Measurements from ENCODE around the gene CYFIP1.

CYFIP1 gene

GRCh38 chr15:22890296-22890695, 89.9 kb downstream of the CYFIP1 start:
- no peaks in the 10 kb centered on the region for H3K36me3 Mint-ChIP-seq (ENCODE audit: low read depth)
- H3K4me1 Mint-ChIP-seq (ENCODE audit: low read depth), result peaks cover under 1% of the 10 kb centered on the region
- no peaks in the 10 kb centered on the region for H3K27me3 Mint-ChIP-seq (ENCODE audit: low read depth)
- no peak for DNase-seq (ENCODE audit: low spot score)
- H3K4me3 Mint-ChIP-seq, result no peak overlapping the region
- no peaks in the 10 kb centered on the region for H3K9me3 Mint-ChIP-seq
- no peak overlapping the region for H3K27ac Mint-ChIP-seq

DNA sequence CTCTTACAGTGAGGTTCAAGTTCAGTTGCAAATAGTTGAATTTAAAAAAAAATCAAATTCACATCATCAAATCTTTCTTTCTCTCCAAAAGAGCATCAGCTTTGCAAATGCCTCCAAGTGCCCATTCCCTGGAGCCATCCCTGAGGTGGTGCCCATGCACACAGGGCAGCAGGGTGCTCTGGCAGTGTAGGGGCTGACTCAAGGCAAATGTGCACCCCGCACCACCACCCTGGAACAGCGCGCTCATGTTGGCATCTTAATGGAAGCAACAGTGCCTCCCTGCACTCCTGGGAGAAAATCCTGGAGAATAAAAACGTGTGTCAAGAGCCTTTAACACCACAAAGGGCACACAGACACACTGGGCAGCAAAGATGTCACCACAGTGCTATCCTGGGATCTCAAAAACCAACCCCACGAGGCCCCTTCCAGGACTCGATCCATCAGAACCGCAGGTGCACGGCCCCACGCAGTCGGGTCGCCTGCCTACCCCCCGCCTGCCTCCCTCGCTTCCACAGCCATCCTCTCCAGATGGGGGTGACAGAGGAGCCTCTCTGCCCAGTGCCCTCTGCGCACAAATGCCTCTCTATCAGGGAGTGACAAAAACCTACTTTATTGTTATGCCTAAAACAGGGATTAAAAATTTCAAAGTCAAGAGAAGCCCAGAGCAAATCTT, 90.9 kb downstream of the CYFIP1 start:
- Mint-ChIP-seq H3K4me1 (ENCODE audit: low read depth) (no peaks in the 10 kb centered on the region), H3K9me3 (no peaks in the 10 kb centered on the region), H3K36me3 (ENCODE audit: low read depth) (no peaks in the 10 kb centered on the region), H3K27me3 (ENCODE audit: low read depth) (no peaks in the 10 kb centered on the region), H3K4me3 (no peak overlapping the region), H3K27ac (no peak overlapping the region)
- no peak for DNase-seq (ENCODE audit: low spot score)

DNA sequence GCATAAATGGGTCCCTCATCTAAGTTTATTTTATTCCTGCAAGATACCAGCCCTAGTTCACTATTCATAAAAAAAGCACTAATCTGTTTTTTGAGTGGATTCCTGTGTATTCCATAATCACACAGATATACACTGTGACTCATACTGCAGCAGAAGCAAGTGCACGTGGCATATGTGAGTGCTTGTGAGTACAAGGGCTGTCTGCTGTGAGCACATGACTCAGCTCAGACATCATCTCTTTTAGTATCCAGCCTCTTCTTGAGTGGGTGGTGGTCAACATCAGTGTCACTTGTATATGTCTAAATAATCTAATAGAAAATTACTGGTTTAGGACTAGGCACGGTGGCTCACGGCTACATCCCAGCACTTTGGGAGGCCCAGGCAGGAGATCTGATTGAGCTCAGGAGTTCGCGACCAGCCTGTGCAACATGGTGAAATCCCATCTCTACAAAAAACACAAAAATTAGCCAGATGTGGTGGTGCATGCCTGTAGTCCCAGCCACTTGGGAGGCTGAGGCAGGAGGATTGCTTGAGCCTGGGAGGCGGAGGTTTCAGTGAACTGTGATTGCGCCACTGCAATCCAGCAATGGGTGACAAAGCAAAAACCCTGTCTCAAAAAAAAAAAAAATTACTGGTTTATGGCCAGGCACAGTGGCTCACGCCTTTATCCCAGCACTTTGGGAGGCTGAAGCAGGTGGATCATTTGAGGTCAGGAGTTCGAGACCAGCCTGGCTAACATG, 91.9 kb downstream of the CYFIP1 start:
- Mint-ChIP-seq H3K36me3 (ENCODE audit: low read depth) (no peaks in the 10 kb centered on the region), H3K27ac (no peak overlapping the region), H3K27me3 (ENCODE audit: low read depth) (no peaks in the 10 kb centered on the region), H3K4me3 (no peak overlapping the region), H3K4me1 (ENCODE audit: low read depth) (no peaks in the 10 kb centered on the region), H3K9me3 (no peaks in the 10 kb centered on the region)
- no peak for DNase-seq (ENCODE audit: low spot score)

- Mint-ChIP-seq H3K9me3 (no peaks in the 10 kb centered on the region), H3K4me3 (no peak overlapping the region), H3K27me3 (ENCODE audit: low read depth) (no peaks in the 10 kb centered on the region), H3K27ac (no peak overlapping the region), H3K36me3 (ENCODE audit: low read depth) (no peaks in the 10 kb centered on the region), H3K4me1 (ENCODE audit: low read depth) (no peaks in the 10 kb centered on the region)
- no peak for DNase-seq (ENCODE audit: low spot score)
Measured at GRCh38 chr15:22887157-22887951, 92.8 kb downstream of the CYFIP1 start.

DNA sequence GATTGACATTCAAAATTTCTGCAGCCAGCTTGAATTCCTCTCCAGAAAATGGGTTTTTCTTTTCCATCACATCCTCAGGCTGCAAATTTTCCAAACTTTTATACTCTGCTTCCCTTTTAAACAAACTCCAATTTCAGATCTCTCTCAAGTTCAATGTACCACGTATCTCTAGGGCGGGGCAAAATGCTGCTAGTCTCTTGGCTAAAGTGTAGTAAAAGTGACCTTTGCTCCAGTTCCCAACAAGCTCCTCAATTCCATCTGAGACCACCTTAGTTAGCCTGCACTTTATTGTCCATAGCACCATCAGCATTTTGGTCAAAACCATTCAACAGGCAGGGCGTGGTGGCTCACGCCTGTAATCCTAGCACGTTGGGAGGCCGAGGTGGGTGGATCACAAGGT, 95.0 kb downstream of the CYFIP1 start:
- H3K4me1 Mint-ChIP-seq (ENCODE audit: low read depth), result no peaks in the 10 kb centered on the region
- no peaks in the 10 kb centered on the region for H3K27me3 Mint-ChIP-seq (ENCODE audit: low read depth)
- H3K4me3 Mint-ChIP-seq, result no peak overlapping the region
- H3K27ac Mint-ChIP-seq, result no peak overlapping the region
- H3K36me3 Mint-ChIP-seq (ENCODE audit: low read depth), result no peaks in the 10 kb centered on the region
- DNase-seq (ENCODE audit: low spot score), result no peak
- H3K9me3 Mint-ChIP-seq, result no peaks in the 10 kb centered on the region

- Mint-ChIP-seq H3K36me3 (ENCODE audit: low read depth) (no peaks in the 10 kb centered on the region), H3K27ac (no peak overlapping the region), H3K4me3 (no peak overlapping the region), H3K9me3 (no peaks in the 10 kb centered on the region), H3K27me3 (ENCODE audit: low read depth) (no peaks in the 10 kb centered on the region), H3K4me1 (ENCODE audit: low read depth) (no peaks in the 10 kb centered on the region)
- DNase-seq (ENCODE audit: low spot score), result no peak
Measured at GRCh38 chr15:22884344-22884743, 95.8 kb downstream of the CYFIP1 start.

- Mint-ChIP-seq H3K9me3 (no peaks in the 10 kb centered on the region), H3K27ac (no peak overlapping the region), H3K4me3 (no peak overlapping the region), H3K36me3 (ENCODE audit: low read depth) (no peaks in the 10 kb centered on the region), H3K27me3 (ENCODE audit: low read depth) (no peaks in the 10 kb centered on the region), H3K4me1 (ENCODE audit: low read depth) (no peaks in the 10 kb centered on the region)
- DNase-seq (ENCODE audit: low spot score), result no peak
Measured at GRCh38 chr15:22883196-22883595, 97.0 kb downstream of the CYFIP1 start.

DNA sequence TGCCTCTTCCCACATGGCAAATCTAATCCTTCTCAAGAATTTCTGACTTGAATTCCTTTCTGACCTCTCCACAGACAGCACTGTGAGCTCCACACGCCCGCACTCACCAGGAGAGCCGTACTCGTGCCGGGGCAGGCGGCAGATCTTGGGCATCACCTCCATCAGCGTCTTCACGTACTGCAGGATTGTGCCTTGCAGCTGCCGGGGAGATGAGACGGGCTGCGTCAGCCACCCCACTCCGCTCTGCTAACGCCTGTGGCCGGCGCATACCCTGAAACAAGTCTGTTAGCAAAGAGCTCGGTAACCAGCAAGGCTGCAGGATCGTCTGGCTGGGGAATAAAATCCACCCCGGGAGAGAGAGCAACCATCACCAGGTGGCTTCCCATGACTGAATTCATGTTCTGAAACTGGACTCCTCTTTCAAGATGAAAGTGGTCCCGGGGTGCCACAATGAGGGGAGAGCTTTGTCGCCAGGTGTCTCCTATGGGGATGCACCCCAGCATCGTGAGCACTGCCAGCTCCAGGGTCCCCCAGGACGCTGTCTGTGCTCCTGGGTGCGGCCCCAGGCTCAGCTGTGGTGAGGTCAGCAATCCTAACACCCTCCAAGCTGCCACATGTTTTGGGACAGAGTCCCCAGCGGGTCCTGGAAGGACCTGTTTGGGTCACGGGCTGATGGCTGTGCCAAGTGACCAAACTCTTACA, 98.3 kb downstream of the CYFIP1 start:
- DNase-seq (ENCODE audit: low spot score), result no peak
- H3K4me1 Mint-ChIP-seq (ENCODE audit: low read depth), result no peaks in the 10 kb centered on the region
- H3K36me3 Mint-ChIP-seq (ENCODE audit: low read depth), result no peaks in the 10 kb centered on the region
- H3K27me3 Mint-ChIP-seq (ENCODE audit: low read depth), result no peaks in the 10 kb centered on the region
- no peaks in the 10 kb centered on the region for H3K9me3 Mint-ChIP-seq
- H3K4me3 Mint-ChIP-seq, result no peak overlapping the region
- H3K27ac Mint-ChIP-seq, result no peak overlapping the region

DNA sequence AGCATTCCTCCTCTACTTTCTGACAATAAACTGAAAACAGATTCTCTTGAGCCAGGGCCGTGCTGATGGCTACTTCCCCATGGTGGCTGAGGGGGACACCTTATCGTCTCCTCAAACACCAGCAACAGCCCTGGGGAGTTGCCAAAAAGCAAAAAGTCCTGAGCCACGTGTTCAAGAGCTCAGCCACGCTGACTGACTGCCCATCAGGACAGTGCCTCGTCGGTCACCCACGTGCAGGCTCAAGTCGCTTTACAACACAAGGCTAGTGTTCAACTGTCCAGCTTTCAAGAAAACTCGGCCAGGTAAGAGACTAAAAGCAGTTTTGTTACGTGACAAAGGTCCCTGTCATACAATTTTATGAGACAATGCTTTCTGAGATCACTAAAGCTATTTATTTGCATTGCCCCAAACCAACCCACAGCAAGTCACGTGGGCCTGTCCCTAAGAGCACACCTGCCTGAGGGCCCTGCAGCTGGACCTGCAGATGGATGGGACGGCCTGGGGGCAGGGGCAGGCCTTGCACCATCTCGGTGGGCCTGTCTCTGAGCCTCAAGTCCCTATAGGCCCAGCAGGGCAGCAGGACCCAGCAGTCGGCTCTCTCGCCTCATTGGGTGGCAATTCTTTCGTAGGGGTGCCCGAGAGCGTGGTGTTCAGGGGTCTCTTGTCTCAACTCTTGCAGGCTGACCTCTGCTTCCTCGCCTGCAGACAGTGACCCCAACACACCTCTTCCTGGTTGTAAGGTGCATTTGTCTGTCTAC, 99.0 kb downstream of the CYFIP1 start:
- H3K4me1 Mint-ChIP-seq (ENCODE audit: low read depth), result no peaks in the 10 kb centered on the region

GRCh38 chr15:22880068-22880980, 99.8 kb downstream of the CYFIP1 start:
- H3K27ac Mint-ChIP-seq, result no peak overlapping the region
- H3K4me3 Mint-ChIP-seq, result no peak overlapping the region
- H3K27me3 Mint-ChIP-seq (ENCODE audit: low read depth), result no peaks in the 10 kb centered on the region

More for the DNA sequence above, 99.0 kb downstream of the CYFIP1 start:
- H3K36me3 Mint-ChIP-seq (ENCODE audit: low read depth), result no peaks in the 10 kb centered on the region
- H3K27me3 Mint-ChIP-seq (ENCODE audit: low read depth), result no peaks in the 10 kb centered on the region
- H3K27ac Mint-ChIP-seq, result no peak overlapping the region
- H3K9me3 Mint-ChIP-seq, result no peaks in the 10 kb centered on the region
- no peak overlapping the region for H3K4me3 Mint-ChIP-seq
- DNase-seq (ENCODE audit: low spot score), result no peak

DNA sequence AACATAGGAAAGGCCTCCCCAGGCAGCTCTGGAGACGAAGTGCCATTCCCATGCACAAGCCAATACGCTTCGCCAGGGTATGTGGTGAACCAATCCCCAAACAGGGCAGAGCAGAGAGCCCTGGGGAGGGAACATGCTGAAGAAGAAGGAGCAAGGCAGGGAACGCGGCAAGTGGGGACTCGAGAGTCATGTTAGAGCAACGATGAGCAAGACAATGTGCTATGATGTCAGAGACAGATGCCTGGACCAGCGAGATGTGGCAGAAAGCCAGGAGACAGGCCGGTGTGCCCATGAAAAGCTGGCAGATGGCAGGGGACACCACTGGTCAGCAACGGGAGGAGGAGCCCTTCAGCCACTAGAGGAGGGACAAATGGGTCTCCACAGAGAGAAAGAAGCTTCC, 102.1 kb downstream of the CYFIP1 start:
- no peaks in the 10 kb centered on the region for H3K27me3 Mint-ChIP-seq (ENCODE audit: low read depth)
- H3K27ac Mint-ChIP-seq, result no peak overlapping the region
- DNase-seq (ENCODE audit: low spot score), result no peak
- no peaks in the 10 kb centered on the region for H3K4me1 Mint-ChIP-seq (ENCODE audit: low read depth)
- no peak overlapping the region for H3K4me3 Mint-ChIP-seq
- H3K36me3 Mint-ChIP-seq (ENCODE audit: low read depth), result no peaks in the 10 kb centered on the region
- no peaks in the 10 kb centered on the region for H3K9me3 Mint-ChIP-seq

More at GRCh38 chr15:22880068-22880980, 99.8 kb downstream of the CYFIP1 start:
- Mint-ChIP-seq H3K4me1 (ENCODE audit: low read depth) (no peaks in the 10 kb centered on the region), H3K36me3 (ENCODE audit: low read depth) (no peaks in the 10 kb centered on the region), H3K9me3 (no peaks in the 10 kb centered on the region)
- DNase-seq (ENCODE audit: low spot score), result no peak

GRCh38 chr15:22877607-22878006, 102.6 kb downstream of the CYFIP1 start:
- Mint-ChIP-seq H3K4me3 (no peak overlapping the region), H3K4me1 (ENCODE audit: low read depth) (no peaks in the 10 kb centered on the region), H3K27me3 (ENCODE audit: low read depth) (no peaks in the 10 kb centered on the region), H3K27ac (no peak overlapping the region), H3K36me3 (ENCODE audit: low read depth) (no peaks in the 10 kb centered on the region), H3K9me3 (no peaks in the 10 kb centered on the region)
- no peak for DNase-seq (ENCODE audit: low spot score)

Measured in T-helper 2 cell treated with Interferon-gamma antibody and Interleukin-4, amounts not matched to agents 5 μg/mL and 100 μg/mL, for 36 hours (primary cell).